ENCODE results near the gene ST6GAL1. TPM values are rescaled to one million over a fixed set of nuclear protein-coding genes. Genes with fewer than 3 reads are reported as not detected.

ST6GAL1 gene
- total and polyA plus RNA-seq, 2 of the 13 experiments (the other 11 are each of a cell fraction or from before 2014, with no cell fraction given): 79.9 to 164 TPM

DNA sequence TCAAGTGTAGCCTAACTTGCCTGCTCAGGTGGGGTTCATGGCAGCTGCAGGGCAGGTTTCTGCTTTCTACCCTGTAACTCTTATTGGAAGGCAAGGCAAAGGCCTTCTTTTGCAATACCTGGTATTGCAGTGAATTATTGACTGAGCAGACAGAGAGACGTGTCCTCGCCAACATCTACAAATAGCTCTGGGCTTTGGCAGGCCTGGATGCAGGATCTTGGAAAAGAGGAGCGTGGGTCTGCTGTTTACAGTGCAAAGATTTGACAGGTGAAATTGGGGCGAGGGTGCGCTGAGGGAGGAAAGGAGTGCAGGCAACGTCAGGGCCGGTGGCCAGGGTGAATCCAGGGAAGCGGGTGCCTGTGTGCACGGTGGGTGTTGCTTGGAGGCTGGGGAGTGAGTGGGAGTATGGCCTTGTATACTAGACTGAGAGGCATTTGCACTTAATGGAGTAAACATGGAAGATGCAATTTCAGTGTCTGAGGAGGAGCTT is 44.5 kb downstream of the ST6GAL1 start (continued):
- TF ChIP-seq, protein P1, sequence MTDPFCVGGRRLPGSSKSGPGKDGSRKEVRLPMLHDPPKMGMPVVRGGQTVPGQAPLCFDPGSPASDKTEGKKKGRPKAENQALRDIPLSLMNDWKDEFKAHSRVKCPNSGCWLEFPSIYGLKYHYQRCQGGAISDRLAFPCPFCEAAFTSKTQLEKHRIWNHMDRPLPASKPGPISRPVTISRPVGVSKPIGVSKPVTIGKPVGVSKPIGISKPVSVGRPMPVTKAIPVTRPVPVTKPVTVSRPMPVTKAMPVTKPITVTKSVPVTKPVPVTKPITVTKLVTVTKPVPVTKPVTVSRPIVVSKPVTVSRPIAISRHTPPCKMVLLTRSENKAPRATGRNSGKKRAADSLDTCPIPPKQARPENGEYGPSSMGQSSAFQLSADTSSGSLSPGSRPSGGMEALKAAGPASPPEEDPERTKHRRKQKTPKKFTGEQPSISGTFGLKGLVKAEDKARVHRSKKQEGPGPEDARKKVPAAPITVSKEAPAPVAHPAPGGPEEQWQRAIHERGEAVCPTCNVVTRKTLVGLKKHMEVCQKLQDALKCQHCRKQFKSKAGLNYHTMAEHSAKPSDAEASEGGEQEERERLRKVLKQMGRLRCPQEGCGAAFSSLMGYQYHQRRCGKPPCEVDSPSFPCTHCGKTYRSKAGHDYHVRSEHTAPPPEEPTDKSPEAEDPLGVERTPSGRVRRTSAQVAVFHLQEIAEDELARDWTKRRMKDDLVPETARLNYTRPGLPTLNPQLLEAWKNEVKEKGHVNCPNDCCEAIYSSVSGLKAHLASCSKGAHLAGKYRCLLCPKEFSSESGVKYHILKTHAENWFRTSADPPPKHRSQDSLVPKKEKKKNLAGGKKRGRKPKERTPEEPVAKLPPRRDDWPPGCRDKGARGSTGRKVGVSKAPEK (CRISPR knock-in tag; IDR thresholded peaks at IDR 0.05; ENCODE audit: borderline replicate concordance): no peak
- no peak for TF ChIP-seq PLRG1 (conservative IDR thresholded peaks at IDR 0.05)
- TF ChIP-seq BRCA1 (CRISPR knock-in tag; IDR thresholded peaks at IDR 0.05): peak; percentile 88
- TF ChIP-seq CENPX (CRISPR knock-in tag; IDR thresholded peaks at IDR 0.05): no peak
- TF ChIP-seq, protein P2, sequence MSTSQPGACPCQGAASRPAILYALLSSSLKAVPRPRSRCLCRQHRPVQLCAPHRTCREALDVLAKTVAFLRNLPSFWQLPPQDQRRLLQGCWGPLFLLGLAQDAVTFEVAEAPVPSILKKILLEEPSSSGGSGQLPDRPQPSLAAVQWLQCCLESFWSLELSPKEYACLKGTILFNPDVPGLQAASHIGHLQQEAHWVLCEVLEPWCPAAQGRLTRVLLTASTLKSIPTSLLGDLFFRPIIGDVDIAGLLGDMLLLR (CRISPR knock-in tag; IDR thresholded peaks at IDR 0.05): no peak
- no peak for TF ChIP-seq RFX5 (IDR thresholded peaks at IDR 0.05; ENCODE audit: low read depth, low read length)
- no peak for TF ChIP-seq RORA (CRISPR knock-in tag; IDR thresholded peaks at IDR 0.05)
- TF ChIP-seq, protein P3, sequence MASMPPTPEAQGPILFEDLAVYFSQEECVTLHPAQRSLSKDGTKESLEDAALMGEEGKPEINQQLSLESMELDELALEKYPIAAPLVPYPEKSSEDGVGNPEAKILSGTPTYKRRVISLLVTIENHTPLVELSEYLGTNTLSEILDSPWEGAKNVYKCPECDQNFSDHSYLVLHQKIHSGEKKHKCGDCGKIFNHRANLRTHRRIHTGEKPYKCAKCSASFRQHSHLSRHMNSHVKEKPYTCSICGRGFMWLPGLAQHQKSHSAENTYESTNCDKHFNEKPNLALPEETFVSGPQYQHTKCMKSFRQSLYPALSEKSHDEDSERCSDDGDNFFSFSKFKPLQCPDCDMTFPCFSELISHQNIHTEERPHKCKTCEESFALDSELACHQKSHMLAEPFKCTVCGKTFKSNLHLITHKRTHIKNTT (CRISPR knock-in tag; IDR thresholded peaks at IDR 0.05): no peak
- no peak for TF ChIP-seq TCF12 (IDR thresholded peaks at IDR 0.05)
- TF ChIP-seq TCF12 (CRISPR knock-in tag; IDR thresholded peaks at IDR 0.05): peak; percentile 30; the same call in 1 of the 2 replicates
- TF ChIP-seq, protein P4, sequence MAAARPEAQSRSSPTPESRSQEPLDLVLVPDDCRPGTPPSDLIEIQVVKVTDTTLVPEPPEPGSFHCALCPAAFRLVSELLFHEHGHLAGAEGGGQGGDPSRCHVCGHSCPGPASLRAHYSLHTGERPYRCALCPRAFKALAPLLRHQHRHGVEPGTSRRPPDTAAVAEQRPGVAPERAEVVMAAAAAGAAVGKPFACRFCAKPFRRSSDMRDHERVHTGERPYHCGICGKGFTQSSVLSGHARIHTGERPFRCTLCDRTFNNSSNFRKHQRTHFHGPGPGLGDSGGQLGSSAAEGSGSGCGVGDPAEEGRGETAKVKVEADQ (CRISPR knock-in tag; IDR thresholded peaks at IDR 0.05; ENCODE audit: borderline replicate concordance): no peak
- TF ChIP-seq RELA (CRISPR knock-in tag; IDR thresholded peaks at IDR 0.05): no peak
- no peak for TF ChIP-seq NFE2L2 (IDR thresholded peaks at IDR 0.05; ENCODE audit: low read length)
- TF ChIP-seq, protein P5, sequence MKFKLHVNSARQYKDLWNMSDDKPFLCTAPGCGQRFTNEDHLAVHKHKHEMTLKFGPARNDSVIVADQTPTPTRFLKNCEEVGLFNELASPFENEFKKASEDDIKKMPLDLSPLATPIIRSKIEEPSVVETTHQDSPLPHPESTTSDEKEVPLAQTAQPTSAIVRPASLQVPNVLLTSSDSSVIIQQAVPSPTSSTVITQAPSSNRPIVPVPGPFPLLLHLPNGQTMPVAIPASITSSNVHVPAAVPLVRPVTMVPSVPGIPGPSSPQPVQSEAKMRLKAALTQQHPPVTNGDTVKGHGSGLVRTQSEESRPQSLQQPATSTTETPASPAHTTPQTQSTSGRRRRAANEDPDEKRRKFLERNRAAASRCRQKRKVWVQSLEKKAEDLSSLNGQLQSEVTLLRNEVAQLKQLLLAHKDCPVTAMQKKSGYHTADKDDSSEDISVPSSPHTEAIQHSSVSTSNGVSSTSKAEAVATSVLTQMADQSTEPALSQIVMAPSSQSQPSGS (CRISPR knock-in tag; IDR thresholded peaks at IDR 0.05): peak; percentile 42; the same call in 1 of the 2 replicates
- no peak for TF ChIP-seq CENPT (CRISPR knock-in tag; IDR thresholded peaks at IDR 0.05; ENCODE audit: low read depth)
- TF ChIP-seq, protein P6, sequence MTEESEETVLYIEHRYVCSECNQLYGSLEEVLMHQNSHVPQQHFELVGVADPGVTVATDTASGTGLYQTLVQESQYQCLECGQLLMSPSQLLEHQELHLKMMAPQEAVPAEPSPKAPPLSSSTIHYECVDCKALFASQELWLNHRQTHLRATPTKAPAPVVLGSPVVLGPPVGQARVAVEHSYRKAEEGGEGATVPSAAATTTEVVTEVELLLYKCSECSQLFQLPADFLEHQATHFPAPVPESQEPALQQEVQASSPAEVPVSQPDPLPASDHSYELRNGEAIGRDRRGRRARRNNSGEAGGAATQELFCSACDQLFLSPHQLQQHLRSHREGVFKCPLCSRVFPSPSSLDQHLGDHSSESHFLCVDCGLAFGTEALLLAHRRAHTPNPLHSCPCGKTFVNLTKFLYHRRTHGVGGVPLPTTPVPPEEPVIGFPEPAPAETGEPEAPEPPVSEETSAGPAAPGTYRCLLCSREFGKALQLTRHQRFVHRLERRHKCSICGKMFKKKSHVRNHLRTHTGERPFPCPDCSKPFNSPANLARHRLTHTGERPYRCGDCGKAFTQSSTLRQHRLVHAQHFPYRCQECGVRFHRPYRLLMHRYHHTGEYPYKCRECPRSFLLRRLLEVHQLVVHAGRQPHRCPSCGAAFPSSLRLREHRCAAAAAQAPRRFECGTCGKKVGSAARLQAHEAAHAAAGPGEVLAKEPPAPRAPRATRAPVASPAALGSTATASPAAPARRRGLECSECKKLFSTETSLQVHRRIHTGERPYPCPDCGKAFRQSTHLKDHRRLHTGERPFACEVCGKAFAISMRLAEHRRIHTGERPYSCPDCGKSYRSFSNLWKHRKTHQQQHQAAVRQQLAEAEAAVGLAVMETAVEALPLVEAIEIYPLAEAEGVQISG (CRISPR knock-in tag; IDR thresholded peaks at IDR 0.05): no peak; the same call in none of the 2 replicates
- TF ChIP-seq, protein P7, sequence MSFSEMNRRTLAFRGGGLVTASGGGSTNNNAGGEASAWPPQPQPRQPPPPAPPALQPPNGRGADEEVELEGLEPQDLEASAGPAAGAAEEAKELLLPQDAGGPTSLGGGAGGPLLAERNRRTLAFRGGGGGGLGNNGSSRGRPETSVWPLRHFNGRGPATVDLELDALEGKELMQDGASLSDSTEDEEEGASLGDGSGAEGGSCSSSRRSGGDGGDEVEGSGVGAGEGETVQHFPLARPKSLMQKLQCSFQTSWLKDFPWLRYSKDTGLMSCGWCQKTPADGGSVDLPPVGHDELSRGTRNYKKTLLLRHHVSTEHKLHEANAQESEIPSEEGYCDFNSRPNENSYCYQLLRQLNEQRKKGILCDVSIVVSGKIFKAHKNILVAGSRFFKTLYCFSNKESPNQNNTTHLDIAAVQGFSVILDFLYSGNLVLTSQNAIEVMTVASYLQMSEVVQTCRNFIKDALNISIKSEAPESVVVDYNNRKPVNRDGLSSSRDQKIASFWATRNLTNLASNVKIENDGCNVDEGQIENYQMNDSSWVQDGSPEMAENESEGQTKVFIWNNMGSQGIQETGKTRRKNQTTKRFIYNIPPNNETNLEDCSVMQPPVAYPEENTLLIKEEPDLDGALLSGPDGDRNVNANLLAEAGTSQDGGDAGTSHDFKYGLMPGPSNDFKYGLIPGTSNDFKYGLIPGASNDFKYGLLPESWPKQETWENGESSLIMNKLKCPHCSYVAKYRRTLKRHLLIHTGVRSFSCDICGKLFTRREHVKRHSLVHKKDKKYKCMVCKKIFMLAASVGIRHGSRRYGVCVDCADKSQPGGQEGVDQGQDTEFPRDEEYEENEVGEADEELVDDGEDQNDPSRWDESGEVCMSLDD (CRISPR knock-in tag; IDR thresholded peaks at IDR 0.05; ENCODE audit: borderline replicate concordance): no peak

All from HepG2 (cell line).